Limb (tissue), 2 donors: ENCODE results near the gene FPR2.
"Not testable (repeated sequence)": the region's sequence is repeated elsewhere in the genome, so short reads cannot be mapped to it uniquely, and the experiment has no call there.

Source experiments
- DNase-seq, 2 donors: peaks; one replicate each; pipeline ENCODE4 v3.0.0-alpha.2; 2016; ENCODE audit errors: extremely low spot score in 2 of 2

FPR2 gene

GRCh38 chr19:51739466-51740213, 21.3 kb upstream of the FPR2 start:
- no peak for DNase-seq

GRCh38 chr19:51740356-51740755, 20.6 kb upstream of the FPR2 start:
- DNase-seq: no peak

GRCh38 chr19:51742789-51743188, 18.2 kb upstream of the FPR2 start:
- no peak for DNase-seq

GRCh38 chr19:51743405-51743804, 17.6 kb upstream of the FPR2 start:
- DNase-seq: no peak

- DNase-seq: no peak
These were observed 14.2 kb upstream of the FPR2 start for GRCh38 chr19:51746731-51747130.

- no peak for DNase-seq
These were observed 11.0 kb upstream of the FPR2 start for GRCh38 chr19:51749979-51750378.

- DNase-seq: no peak
These were observed 10.4 kb upstream of the FPR2 start for GRCh38 chr19:51750400-51751094.

GRCh38 chr19:51751655-51752054, 9.3 kb upstream of the FPR2 start, which contains the start of gene FPR1:
FPR1 (minus strand) TSS chr19:51751878; CDS start chr19:51746994, 4,884 bp downstream.
- DNase-seq: no peak

GRCh38 chr19:51754109-51754508, 6.9 kb upstream of the FPR2 start:
- DNase-seq: no peak

- no peak for DNase-seq
These were observed 6.2 kb upstream of the FPR2 start for GRCh38 chr19:51754770-51755169.

- no peak for DNase-seq
These were observed 5.4 kb upstream of the FPR2 start for GRCh38 chr19:51755571-51755970.

GRCh38 chr19:51761696-51762095, 716 bp downstream of the FPR2 start:
- DNase-seq: no peak

GRCh38 chr19:51765086-51765485, 4.1 kb downstream of the FPR2 start:
- no peak for DNase-seq

- DNase-seq: no peak
These were observed 5.5 kb downstream of the FPR2 start for GRCh38 chr19:51766461-51766860.

- no peak for DNase-seq
These were observed 10.6 kb downstream of the FPR2 start for GRCh38 chr19:51771376-51772130.

GRCh38 chr19:51772977-51773376, 12.0 kb downstream of the FPR2 start:
- DNase-seq: no peak

- not testable (repeated sequence) for DNase-seq
These were observed 15.6 kb downstream of the FPR2 start for GRCh38 chr19:51776561-51776960.

- DNase-seq: peak; percentile 57 to 84
These were observed 16.8 kb downstream of the FPR2 start for GRCh38 chr19:51777570-51778462.

- DNase-seq: no peak
These were observed 18.2 kb downstream of the FPR2 start for GRCh38 chr19:51779181-51779580.

GRCh38 chr19:51779703-51780102, 18.7 kb downstream of the FPR2 start:
- no peak for DNase-seq

- DNase-seq: no peak
These were observed 19.3 kb downstream of the FPR2 start for GRCh38 chr19:51780270-51780669.
